WTC11 (cell line): ENCODE measurements around the gene R3HDM4. TPM values are rescaled to one million over a fixed set of nuclear protein-coding genes. Genes with fewer than 3 reads are reported as not detected.

Experiments
- ATAC-seq: fragments of 200-7000 bp; cut with Tn5 transposase; 2 replicates; pipeline ENCODE4 v1.10.0; 2021; ENCODE audit warnings: mild to moderate bottlenecking, moderate library complexity
- CTCF ChIA-PET: fragments of 300-600 bp; sonication (Branson Sonifier 250); formaldehyde crosslinking; loops from one replicate; lab custom pipeline; 2021; ENCODE audit warnings: antibody characterized with exemption; lab: Charles Lee
- POLR2A ChIA-PET: fragments of 350-600 bp; sonication (Branson Sonifier 250); formaldehyde crosslinking; loops from one replicate; lab custom pipeline; 2021; ENCODE audit warnings: antibody characterized with exemption; lab: Charles Lee
- DNase-seq: peaks from one replicate; pipeline ENCODE4 v3.0.0; 2021; ENCODE audit warnings: low spot score
- H3K27ac Mint-ChIP-seq: 2 replicates; pipeline ENCODE4 v1.8.0; 2021; ENCODE audit warnings: mixed read lengths
- H3K27me3 Mint-ChIP-seq: 2 replicates; pipeline ENCODE4 v1.8.0; 2021; ENCODE audit warnings: low read depth, mild to moderate bottlenecking, moderate library complexity, mixed read lengths
- H3K36me3 Mint-ChIP-seq: 2 replicates; pipeline ENCODE4 v1.8.0; 2021; ENCODE audit warnings: mixed read lengths
- H3K4me1 Mint-ChIP-seq: 2 replicates; pipeline ENCODE4 v1.8.0; 2022; ENCODE audit warnings: mixed read lengths
- H3K4me3 Mint-ChIP-seq: 2 replicates; pipeline ENCODE4 v1.8.0; 2021; ENCODE audit warnings: mild to moderate bottlenecking, moderate library complexity, mixed read lengths
- H3K9me3 Mint-ChIP-seq: 2 replicates; pipeline ENCODE4 v1.8.0; 2021; ENCODE audit warnings: mixed read lengths
- ARID4B ChIP-seq: sonication (generic); formaldehyde crosslinking; IDR thresholded peaks from 2 replicates; pipeline ENCODE4 v1.8.0; 2023; ENCODE audit warnings: missing genetic modification reagents, mild to moderate bottlenecking, borderline replicate concordance
- ATF3 ChIP-seq: sonication (generic); formaldehyde crosslinking; conservative IDR thresholded peaks from 2 replicates; pipeline ENCODE4 v1.8.1; 2022; ENCODE audit warnings: mild to moderate bottlenecking, missing genetic modification reagents
- ATF6 ChIP-seq: sonication (generic); formaldehyde crosslinking; IDR thresholded peaks from 2 replicates; pipeline ENCODE4 v1.8.1; 2023; ENCODE audit warnings: mild to moderate bottlenecking, missing genetic modification reagents
- CREB1 ChIP-seq: sonication (generic); formaldehyde crosslinking; IDR thresholded peaks from 2 replicates; pipeline ENCODE4 v1.8.0; 2023; ENCODE audit warnings: mild to moderate bottlenecking, missing genetic modification reagents
- ESRRA ChIP-seq: sonication (generic); formaldehyde crosslinking; IDR thresholded peaks from 2 replicates; pipeline ENCODE4 v1.8.1; 2022; ENCODE audit warnings: mild to moderate bottlenecking, missing genetic modification reagents, borderline replicate concordance
- FOXP1 ChIP-seq: sonication (generic); formaldehyde crosslinking; IDR thresholded peaks from 2 replicates; pipeline ENCODE4 v1.8.0; 2022; ENCODE audit warnings: missing genetic modification reagents, mild to moderate bottlenecking, moderate library complexity, borderline replicate concordance
- GABPB1 ChIP-seq: sonication (generic); formaldehyde crosslinking; IDR thresholded peaks from 2 replicates; pipeline ENCODE4 v1.8.1; 2023; ENCODE audit warnings: mild to moderate bottlenecking, missing genetic modification reagents
- GRHL2 ChIP-seq: fragments of 250-450 bp; sonication (Bioruptor Pico); IDR thresholded peaks from 2 replicates; pipeline ENCODE4 v1.8.0; 2022; ENCODE audit warnings: mild to moderate bottlenecking, moderate library complexity; ENCODE audit not compliant: insufficient replicate concordance, severe bottlenecking
- HMGA2 ChIP-seq: fragments of 250-450 bp; sonication (Bioruptor Pico); IDR thresholded peaks from 2 replicates; pipeline ENCODE4 v1.4.0; 2021; ENCODE audit warnings: mild to moderate bottlenecking, moderate library complexity
- NR3C1 ChIP-seq: sonication (generic); formaldehyde crosslinking; conservative IDR thresholded peaks from 2 replicates; pipeline ENCODE4 v1.8.1; 2023; ENCODE audit warnings: low read depth, mild to moderate bottlenecking, missing genetic modification reagents
- PRDM15 ChIP-seq: sonication (generic); formaldehyde crosslinking; IDR thresholded peaks from 2 replicates; pipeline ENCODE4 v1.8.0; 2022; ENCODE audit warnings: missing genetic modification reagents
- PRRX2 ChIP-seq: fragments of 250-450 bp; sonication (Bioruptor Pico); IDR thresholded peaks from 2 replicates; pipeline ENCODE4 v1.8.0; 2021; ENCODE audit warnings: mild to moderate bottlenecking
- SMAD3 ChIP-seq: sonication (generic); formaldehyde crosslinking; IDR thresholded peaks from 2 replicates; pipeline ENCODE4 v1.8.0; 2022; ENCODE audit warnings: missing genetic modification reagents, mild to moderate bottlenecking, borderline replicate concordance
- TCF7 ChIP-seq: sonication (generic); formaldehyde crosslinking; IDR thresholded peaks from 2 replicates; pipeline ENCODE4 v1.8.0; 2022; ENCODE audit warnings: mild to moderate bottlenecking, low read depth, missing genetic modification reagents, moderate library complexity
- TEAD4 ChIP-seq: sonication (generic); formaldehyde crosslinking; IDR thresholded peaks from 2 replicates; pipeline ENCODE4 v1.8.0; 2022; ENCODE audit warnings: mild to moderate bottlenecking, missing genetic modification reagents
- ZBTB21 ChIP-seq: sonication (generic); formaldehyde crosslinking; IDR thresholded peaks from 2 replicates; pipeline ENCODE4 v1.8.1; 2023; ENCODE audit warnings: mild to moderate bottlenecking, missing genetic modification reagents, borderline replicate concordance
- ZNF219 ChIP-seq: sonication (generic); formaldehyde crosslinking; IDR thresholded peaks from 2 replicates; pipeline ENCODE4 v1.8.0; 2023; ENCODE audit warnings: missing genetic modification reagents, mild to moderate bottlenecking, borderline replicate concordance
- ZNF425 ChIP-seq: fragments of 250-450 bp; sonication (Bioruptor Pico); conservative IDR thresholded peaks from 2 replicates; pipeline ENCODE4 v1.9.0; 2021; ENCODE audit warnings: mild to moderate bottlenecking
- ZSCAN18 ChIP-seq: fragments of 250-450 bp; sonication (Bioruptor Pico); IDR thresholded peaks from 2 replicates; pipeline ENCODE4 v2.1.2; 2022; ENCODE audit warnings: mild to moderate bottlenecking, moderate library complexity
- total RNA-seq: library from RNA; stranded (reverse); gene quantifications from 3 replicates; pipeline ENCODE4 v1.2.3, GENCODE V29; 2021

R3HDM4 gene
- total RNA-seq, 1 experiment from 2014 or later: 99.5 TPM

DNA sequence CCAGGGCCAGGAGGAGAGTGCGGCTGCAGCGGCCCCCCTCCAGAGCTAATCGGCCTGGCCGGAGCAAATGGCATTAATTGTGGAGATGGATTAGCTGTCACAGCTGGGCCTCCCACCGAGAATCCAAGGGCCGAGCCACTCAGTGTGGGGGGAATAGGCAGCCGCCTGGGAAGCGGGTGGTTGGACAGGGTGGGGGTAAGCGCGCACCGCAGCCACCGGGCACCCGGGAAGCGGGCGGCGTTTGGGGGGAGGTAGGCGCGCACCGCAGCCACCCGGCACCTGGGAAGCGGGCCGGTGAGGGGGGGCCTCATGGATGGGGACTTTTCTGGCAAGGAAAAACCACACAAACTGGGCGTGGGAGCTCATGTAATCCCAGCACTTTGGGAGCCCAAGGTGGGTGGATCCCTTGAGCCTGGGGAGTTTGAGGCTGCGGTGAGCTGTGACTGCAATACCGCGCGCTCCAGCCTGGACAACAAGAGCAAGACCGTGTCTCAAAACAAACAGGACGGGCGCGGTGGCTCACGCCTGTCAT lies 9.7 kb downstream of the R3HDM4 start (continued):
- TF ChIP-seq ZBTB21 (CRISPR knock-in tag) (no peak), TEAD4 (no peak), NR3C1 (CRISPR knock-in tag) (no peak), SMAD3 (CRISPR knock-in tag) (no peak), ZNF219 (CRISPR knock-in tag) (no peak), CREB1 (CRISPR knock-in tag) (no peak)

DNA sequence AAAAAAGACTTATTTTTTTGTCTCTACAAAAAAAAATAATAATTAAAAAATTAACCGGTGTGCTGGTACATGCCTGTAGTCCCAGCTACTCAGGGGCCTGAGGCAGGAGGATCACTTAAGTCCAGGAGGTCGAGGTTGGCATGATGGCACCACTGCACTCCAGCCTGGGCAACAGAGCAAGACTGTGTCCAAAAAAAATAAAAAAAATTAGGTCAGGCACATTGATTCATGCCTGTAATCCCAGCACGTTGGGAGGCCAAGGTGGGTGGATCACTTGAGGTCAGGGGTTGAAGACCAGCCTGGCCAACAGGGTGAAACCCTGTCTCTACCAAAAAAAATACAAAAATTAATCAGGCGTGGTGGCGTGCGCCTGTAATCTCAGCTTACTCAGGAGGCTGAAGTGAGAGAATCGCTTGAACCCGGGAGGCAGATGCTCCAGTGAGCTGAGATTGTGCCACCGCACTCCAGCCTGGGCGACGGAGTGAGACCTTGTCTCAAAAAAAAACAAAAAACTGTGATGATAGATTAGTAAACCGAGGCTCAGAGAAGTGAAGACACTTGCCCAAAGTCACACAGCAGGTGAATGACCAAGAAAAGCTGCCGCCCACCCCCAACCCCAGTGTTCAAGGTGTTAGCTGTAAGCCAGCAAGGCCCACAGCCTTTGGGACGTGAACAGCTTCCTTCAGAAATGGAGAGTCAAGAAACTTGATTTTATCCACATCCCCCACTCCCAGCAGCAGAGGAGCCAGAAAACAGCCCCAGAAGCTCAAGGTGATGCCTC lies 10.4 kb downstream of the R3HDM4 start:
- H3K4me1 Mint-ChIP-seq: peaks cover 2% of the 10 kb centered on the region; the same call in 1 of the 2 replicates
- TF ChIP-seq PRRX2 (no peak), ATF6 (CRISPR knock-in tag) (no peak), ESRRA (CRISPR knock-in tag) (no peak), HMGA2 (CRISPR knock-in tag) (no peak), GABPB1 (CRISPR knock-in tag) (no peak), FOXP1 (CRISPR knock-in tag) (no peak), TCF7 (CRISPR knock-in tag) (no peak), ZNF425 (CRISPR knock-in tag) (no peak), ATF3 (CRISPR knock-in tag) (no peak), GRHL2 (CRISPR knock-in tag) (no peak), PRDM15 (CRISPR knock-in tag) (no peak), ARID4B (no peak), ZSCAN18 (CRISPR knock-in tag) (no peak), TEAD4 (no peak)
- no peak overlapping the region for H3K4me3 Mint-ChIP-seq
- H3K27me3 Mint-ChIP-seq: no peaks in the 10 kb centered on the region
- ATAC-seq (no peak), DNase-seq (no peak)
- H3K27ac Mint-ChIP-seq: no peak overlapping the region
- no peaks in the 10 kb centered on the region for H3K9me3 Mint-ChIP-seq
- POLR2A ChIA-PET: no interaction called here
- 0 out of 2 replicates have a peak, but pooled peaks cover 6% of the 10 kb centered on the region for H3K36me3 Mint-ChIP-seq
- CTCF ChIA-PET: interaction anchor here (0.5 to 1.4 kb wide), 6 partner anchors 16 to 98 kb away, joined by 3 read pairs; partner anchors contain the start of gene GRIN3B
